IMR-90 (cell line): ENCODE measurements around the gene MACROD1. TPM values are rescaled to one million over a fixed set of nuclear protein-coding genes. Genes with fewer than 3 reads are reported as not detected.

Source experiments
- ATAC-seq: fragments of 200-7000 bp; cut with Tn5 transposase; 2 replicates; pipeline ENCODE4 v1.9.1; 2020; ENCODE audit warnings: low read depth, mild to moderate bottlenecking, moderate library complexity
- BruUV-seq: library from RNA; stranded (reverse); fragments of 400-500 nt; replicated peaks from 2 replicates; lab custom pipeline; 2021; lab: Mats Ljungman, UMichigan
- CTCF ChIA-PET: fragments of 300-600 bp; formaldehyde crosslinking; extraction: SDS; loops from one replicate; lab custom pipeline; 2021; ENCODE audit warnings: antibody characterized with exemption; lab: Yijun Ruan, JAX
- POLR2A ChIA-PET: fragments of 300-600 bp; sonication (Branson Sonifier 250); formaldehyde crosslinking; loops from one replicate; lab custom pipeline; 2022; ENCODE audit warnings: antibody characterized with exemption; ENCODE audit not compliant: unreplicated experiment; lab: Charles Lee
- DNase-seq: peaks from one replicate; pipeline ENCODE4 v3.0.0; 2013
- H2AFZ ChIP-seq: replicated peaks from 2 replicates; pipeline ENCODE3; 2013; ENCODE audit warnings: low read length, mild to moderate bottlenecking; ENCODE audit not compliant: poor library complexity
- H2AK5ac ChIP-seq: 2 replicates; pipeline ENCODE4 v1.6.1; 2013; ENCODE audit warnings: low read depth, low read length, inconsistent platforms
- H2AK9ac ChIP-seq: replicated peaks from 2 replicates; pipeline ENCODE3; 2013; ENCODE audit warnings: mild to moderate bottlenecking, low read depth, low read length, moderate library complexity; ENCODE audit not compliant: poor library complexity
- H2BK120ac ChIP-seq: 2 replicates; pipeline ENCODE4 v1.6.1; 2013; ENCODE audit warnings: low read depth, low read length, inconsistent platforms
- H2BK15ac ChIP-seq: 3 replicates; pipeline ENCODE4 v1.6.1; 2013; ENCODE audit warnings: low read depth, low read length, inconsistent platforms
- H2BK20ac ChIP-seq: 2 replicates; pipeline ENCODE4 v1.6.1; 2013; ENCODE audit warnings: low read depth, mild to moderate bottlenecking, inconsistent platforms, low read length, moderate library complexity
- H2BK5ac ChIP-seq: 2 replicates; pipeline ENCODE4 v1.6.1; 2013; ENCODE audit warnings: mild to moderate bottlenecking, low read depth, low read length, inconsistent platforms; ENCODE audit not compliant: poor library complexity, severe bottlenecking
- H3K14ac ChIP-seq: replicated peaks from 2 replicates; pipeline ENCODE4 v1.6.1; 2013; ENCODE audit warnings: low read depth, low read length, inconsistent platforms
- H3K18ac ChIP-seq: 2 replicates; pipeline ENCODE4 v1.6.1; 2013; ENCODE audit warnings: low read depth, low read length, control low read depth
- H3K23ac ChIP-seq: 2 replicates; pipeline ENCODE4 v1.6.1; 2013; ENCODE audit warnings: low read depth, low read length, inconsistent platforms
- H3K27ac ChIP-seq: 2 replicates; pipeline ENCODE4 v1.5.1; 2013; ENCODE audit warnings: mild to moderate bottlenecking, control low read depth, low read length; ENCODE audit not compliant: insufficient read depth
- H3K27me3 ChIP-seq: 2 replicates; pipeline ENCODE4 v1.6.1; 2013; ENCODE audit warnings: low read length; ENCODE audit not compliant: control insufficient read depth, insufficient read depth
- H3K36me3 ChIP-seq: 2 replicates; pipeline ENCODE4 v1.6.1; 2013; ENCODE audit warnings: low read length, mixed read lengths; ENCODE audit not compliant: control insufficient read depth, insufficient read depth
- H3K4ac ChIP-seq: 2 replicates; pipeline ENCODE4 v1.6.1; 2013; ENCODE audit warnings: low read depth, low read length, inconsistent platforms
- H3K4me1 ChIP-seq: 2 replicates; pipeline ENCODE4 v1.6.1; 2013; ENCODE audit warnings: low read length, mixed read lengths; ENCODE audit not compliant: control insufficient read depth, insufficient read depth
- H3K4me2 ChIP-seq: 2 replicates; pipeline ENCODE4 v1.6.1; 2013; ENCODE audit warnings: low read depth, mild to moderate bottlenecking, control low read depth, low read length, moderate library complexity
- H3K4me3 ChIP-seq: 2 replicates; pipeline ENCODE4 v1.5.1; 2013; ENCODE audit warnings: low read depth, mild to moderate bottlenecking, control low read depth, low read length, moderate library complexity; ENCODE audit not compliant: insufficient read depth
- H3K56ac ChIP-seq: 2 replicates; pipeline ENCODE4 v1.6.1; 2013; ENCODE audit warnings: low read length, inconsistent platforms; ENCODE audit not compliant: insufficient read depth; ENCODE audit errors: extremely low read depth
- H3K79me1 ChIP-seq, 2 experiments: 2 replicates each; pipeline ENCODE4 v1.6.1; 2013; ENCODE audit warnings: low read length in 2 of 2, inconsistent platforms in 1 of 2, low read depth in 1 of 2
- H3K9ac ChIP-seq: 2 replicates; pipeline ENCODE4 v1.6.1; 2013; ENCODE audit warnings: low read depth, low read length, control low read depth
- H3K9me1 ChIP-seq: 2 replicates; pipeline ENCODE4 v1.6.1; 2013; ENCODE audit warnings: low read length, inconsistent platforms; ENCODE audit not compliant: insufficient read depth
- H3K9me3 ChIP-seq: 2 replicates; pipeline ENCODE4 v1.6.1; 2013; ENCODE audit warnings: low read length; ENCODE audit not compliant: control insufficient read depth, insufficient read depth
- H4K20me1 ChIP-seq: 2 replicates; pipeline ENCODE4 v1.6.1; 2013; ENCODE audit warnings: low read length, inconsistent platforms; ENCODE audit not compliant: insufficient read depth
- H4K5ac ChIP-seq: 2 replicates; pipeline ENCODE4 v1.6.1; 2013; ENCODE audit warnings: mild to moderate bottlenecking, low read depth, low read length, control low read depth
- H4K8ac ChIP-seq, 2 experiments: 2 replicates each; pipeline ENCODE4 v1.6.1; 2013; ENCODE audit warnings: low read depth in 2 of 2, low read length in 2 of 2, control low read depth in 1 of 2, inconsistent platforms in 1 of 2
- H4K91ac ChIP-seq: 2 replicates; pipeline ENCODE4 v1.6.1; 2013; ENCODE audit warnings: low read depth, low read length, inconsistent platforms; ENCODE audit not compliant: insufficient read depth
- CHD1 ChIP-seq: IDR thresholded peaks from 2 replicates; pipeline ENCODE4 v1.6.1; 2012; ENCODE audit warnings: low read depth, low read length, improper control_type of control experiment
- CTCF ChIP-seq: conservative IDR thresholded peaks from 2 replicates; pipeline ENCODE4 v1.5.1; 2012; ENCODE audit warnings: mild to moderate bottlenecking, low read depth, low read length, improper control_type of control experiment
- FOS ChIP-seq: fragments of 150-350 bp; IDR thresholded peaks from 2 replicates; pipeline ENCODE4 v1.6.1; 2016; ENCODE audit warnings: low read depth, low read length
- MAFK ChIP-seq: IDR thresholded peaks from 2 replicates; pipeline ENCODE4 v1.6.1; 2012; ENCODE audit warnings: low read depth, low read length, improper control_type of control experiment
- MAZ ChIP-seq: IDR thresholded peaks from 2 replicates; pipeline ENCODE4 v1.6.1; 2012; ENCODE audit warnings: low read depth, mild to moderate bottlenecking, low read length, improper control_type of control experiment, moderate library complexity, borderline replicate concordance
- NFE2L2 ChIP-seq: fragments of 150-350 bp; IDR thresholded peaks from 2 replicates; pipeline ENCODE4 v1.6.1; 2016; ENCODE audit warnings: low read depth, mild to moderate bottlenecking, low read length
- POLR2A ChIP-seq: IDR thresholded peaks from 2 replicates; pipeline ENCODE4 v1.6.1; 2012; ENCODE audit warnings: mild to moderate bottlenecking, low read depth, low read length
- RCOR1 ChIP-seq: IDR thresholded peaks from 2 replicates; pipeline ENCODE4 v1.6.1; 2012; ENCODE audit warnings: mild to moderate bottlenecking, low read length, improper control_type of control experiment; ENCODE audit not compliant: insufficient replicate concordance
- RFX5 ChIP-seq: IDR thresholded peaks from 2 replicates; pipeline ENCODE4 v1.8.0; 2012; ENCODE audit warnings: low read depth, mild to moderate bottlenecking, low read length, moderate library complexity
- SMC3 ChIP-seq: fragments of 150-350 bp; IDR thresholded peaks from 2 replicates; pipeline ENCODE4 v1.6.1; 2016; ENCODE audit warnings: low read depth, mild to moderate bottlenecking, antibody characterized with exemption, low read length, moderate library complexity
- WGBS, 2 experiments: methylation state at CpG; one replicate each; pipeline versions ENCODE4 v1.1.5 to v1.1.7; 2013; ENCODE audit warnings: missing lambda C conversion rate in 2 of 2; ENCODE audit not compliant: insufficient read length in 1 of 2; ENCODE audit errors: extremely low coverage in 2 of 2; 5-methylcytosine and 5-hydroxymethylcytosine counted together
- dilution Hi-C: fragments of 300-500 bp; cut with HindIII; formaldehyde crosslinking; loops from one replicate; pipeline ENCODE4 v1.14.3; 2018; ENCODE audit warnings: low sequenced_read_pairs; ENCODE audit not compliant: unreplicated experiment
- in situ Hi-C: fragments of 300-500 bp; cut with MboI; formaldehyde crosslinking; loops from 3 replicates; pipeline ENCODE4 v1.14.3; 2019; ENCODE audit warnings: low sequenced_read_pairs, inconsistent platforms, mixed read lengths
- intact Hi-C: fragments of 100-400 bp; cut with micrococcal nuclease; formaldehyde crosslinking; loops from 2 replicates; pipeline ENCODE4 v1.10.0; 2022
- polyA plus RNA-seq, 3 experiments: library from polyadenylated mRNA; depleted of rRNA; stranded (reverse); fragments of >200 nt; gene quantifications; 2 replicates each; pipeline ENCODE4 v1.2.3, GENCODE V29; 2012; ENCODE audit warnings: low replicate concordance in 1 of 3
- total RNA-seq: library from RNA; depleted of rRNA; stranded (reverse); fragments of >200 nt; gene quantifications from 2 replicates; pipeline ENCODE4 v1.2.3, GENCODE V29; 2012

Gene MACROD1
- total and polyA plus RNA-seq, 2 of the 4 experiments (the other 2 are of a cell fraction) = 2.5 to 9.3 TPM

- Histone ChIP-seq H4K20me1 (0 out of 2 replicates have a peak, but pooled peaks cover 8% of the 10 kb centered on the region), H3K18ac (no peak overlapping the region), H3K23ac (no peak overlapping the region), H2AFZ (no peak overlapping the region), H3K4me2 (no peak overlapping the region), H2BK5ac (no peak overlapping the region), H3K4me3 (no peak overlapping the region), H4K5ac (no peak overlapping the region), H3K79me1 (no peaks in the 10 kb centered on the region), H2BK15ac (no peak overlapping the region), H3K9ac (no peak overlapping the region), H2AK5ac (no peak overlapping the region), H2AK9ac (peak overlapping the region; percentile 37), H3K4me1 (no peaks in the 10 kb centered on the region), H3K14ac (no peak overlapping the region), H3K56ac (no peak overlapping the region), H2BK20ac (no peak overlapping the region), H4K91ac (no peak overlapping the region), H3K9me3 (no peaks in the 10 kb centered on the region), H3K27ac (no peak overlapping the region), H4K8ac (no peak overlapping the region), H3K4ac (no peak overlapping the region), H3K9me1 (no peaks in the 10 kb centered on the region), H3K27me3 (peaks cover 9% of the 10 kb centered on the region), H3K36me3 (no peaks in the 10 kb centered on the region), H2BK120ac (no peak overlapping the region)
- in situ Hi-C loops (no loop called here), dilution Hi-C loops (no loop called here), intact Hi-C loops (no loop called here)
- TF ChIP-seq RFX5 = no peak
- no peak for TF ChIP-seq RCOR1
- no peak for TF ChIP-seq NFE2L2
- TF ChIP-seq CHD1 = no peak
- no peak for TF ChIP-seq POLR2A
- no peak for TF ChIP-seq MAFK
- no peak for TF ChIP-seq CTCF
- TF ChIP-seq FOS = no peak
- no peak for TF ChIP-seq SMC3
- TF ChIP-seq MAZ = no peak
- DNase-seq = no peak
- ATAC-seq = no peak
- CTCF ChIA-PET = no interaction called here
- BruUV-seq = no TSS peak
- POLR2A ChIA-PET = no interaction called here
- 83% methylated on average over 4 of the region's 7 CpGs; no CpG with 5 or more reads in 1 of the 2 experiments for WGBS, 2 experiments
Measured at GRCh38 chr11:64017945-64018224, 148.0 kb downstream of the MACROD1 start.
